ENCODE measurements around the gene ZNF579. TPM values are rescaled to one million over a fixed set of nuclear protein-coding genes. Genes with fewer than 3 reads are reported as not detected.
"Not testable (repeated sequence)": the region's sequence is repeated elsewhere in the genome, so short reads cannot be mapped to it uniquely, and the experiment has no call there.

The ZNF579 gene
- total and polyA plus RNA-seq, 2 of the 8 experiments (the other 6 are each of a cell fraction or from before 2014, with no cell fraction given) = 10.0 to 18.9 TPM

DNA sequence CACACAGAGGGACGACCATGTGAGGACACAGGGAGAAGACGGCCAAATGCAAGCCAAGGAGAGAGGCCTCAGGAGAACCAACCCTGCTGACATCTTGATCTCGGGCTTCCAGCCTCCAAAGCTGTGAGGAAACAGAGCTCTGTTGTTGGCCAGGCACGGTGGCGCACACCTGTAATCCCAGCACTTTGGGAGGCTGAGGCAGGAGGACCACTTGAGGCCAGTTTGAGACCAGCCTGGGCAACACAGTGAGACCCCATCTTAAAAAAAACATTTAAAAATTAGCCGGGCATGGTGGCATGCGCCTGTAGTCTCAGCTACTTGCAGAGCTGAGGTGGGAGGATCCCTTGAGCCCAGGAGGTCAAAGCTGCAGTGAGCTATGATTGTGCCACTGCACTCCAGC is 46.4 kb downstream of the ZNF579 start:
- not testable (repeated sequence) for H3K79me1 ChIP-seq (ENCODE audit: low read depth, low read length); H2BK120ac ChIP-seq (replicated peaks; ENCODE audit: low read depth, low read length); H4K5ac ChIP-seq (ENCODE audit: insufficient read length, low read depth, low read length); H4K8ac ChIP-seq (ENCODE audit: extremely low read depth, insufficient read depth, low read length); H3K4ac ChIP-seq (replicated peaks; ENCODE audit: insufficient read length, low read depth, low read length); H3K9me3 ChIP-seq (ENCODE audit: insufficient read depth in 2 of 2, low read depth in 1 of 2, low read length in 1 of 2); H3K18ac ChIP-seq (ENCODE audit: extremely low read depth, low read length); H3K9ac ChIP-seq (replicated peaks in 1 of 4; ENCODE audit: extremely low read depth in 1 of 4, low read depth in 3 of 4, low read length in 3 of 4); H2BK12ac ChIP-seq (ENCODE audit: low read depth, low read length); H3K27ac ChIP-seq (ENCODE audit: low read depth, low read length); H2AK5ac ChIP-seq (ENCODE audit: low read depth, low read length); DNase-seq (ENCODE audit: low read depth in 1 of 2, low spot score in 2 of 2); H4K91ac ChIP-seq (replicated peaks; ENCODE audit: insufficient read length, low read length); H2BK20ac ChIP-seq (ENCODE audit: low read length); H4K20me1 ChIP-seq (replicated peaks in 1 of 2; ENCODE audit: control insufficient read depth in 1 of 2, insufficient read depth in 2 of 2, low read length in 2 of 2); H3K23me2 ChIP-seq (ENCODE audit: low read depth, low read length); H2BK15ac ChIP-seq (ENCODE audit: low read length); H2BK5ac ChIP-seq (ENCODE audit: low read depth, low read length); H3K4me3 ChIP-seq (ENCODE audit: extremely low read depth in 1 of 4, insufficient read depth in 2 of 4, low read depth in 3 of 4, low read length in 4 of 4); H2AFZ ChIP-seq (ENCODE audit: low read length); H3K23ac ChIP-seq (ENCODE audit: insufficient read length); H3K27me3 ChIP-seq (replicated peaks in 1 of 4; ENCODE audit: control insufficient read depth in 3 of 4, extremely low read depth in 1 of 4, insufficient read depth in 3 of 4, low read length in 3 of 4); H3K36me3 ChIP-seq (ENCODE audit: control insufficient read depth in 2 of 4, insufficient read depth in 4 of 4, low read length in 3 of 4); H3K14ac ChIP-seq (ENCODE audit: insufficient read length); H3K56ac ChIP-seq (replicated peaks; ENCODE audit: insufficient read length, low read depth, low read length); FAIRE-seq; H3K79me2 ChIP-seq (ENCODE audit: control insufficient read depth in 1 of 2, insufficient read depth in 2 of 2, low read length in 2 of 2); H3K4me2 ChIP-seq (ENCODE audit: insufficient read depth in 1 of 2, low read depth in 2 of 2, low read length in 2 of 2)
- H3K4me1 ChIP-seq (replicated peaks in 1 of 4; ENCODE audit: control insufficient read depth in 3 of 4, insufficient read depth in 4 of 4, low read length in 3 of 4) = peaks cover 0 to 16% (median 3%) of the 10 kb centered on the region in 4 experiments; a peak in 4 of 7 replicates
- ChIA-PET CTCF (ENCODE audit: partially characterized antibody) (interaction anchor here (2.4 kb wide), 1 partner anchor 66 kb away, joined by 9 read pairs; no protein-coding TSS in a partner anchor), POLR2A (ENCODE audit: partially characterized antibody) (interaction anchor here (1.2 to 1.3 kb wide), 2 partner anchors 12 to 65 kb away, joined by 4 to 5 read pairs; partner anchors contain the start of gene FIZ1)
- 90% methylated on average over 7 of the region's 7 CpGs; no CpG with 5 or more reads in 1 of the 2 experiments for WGBS, 2 experiments (ENCODE audit: extremely low coverage in 1 of 2, insufficient coverage in 1 of 2, insufficient read length in 1 of 2, insufficient replicate concordance in 2 of 2, low coverage in 1 of 2, low lambda C conversion rate in 2 of 2, missing lambda C conversion rate in 1 of 2)

Data from H1 (cell line).